Activated naive CD4-positive, alpha-beta T cell treated with Interleukin-2 at 50 U/mL for 16 hours (primary cell): ENCODE results near the gene SBF2.
"Not testable (repeated sequence)": the region's sequence is repeated elsewhere in the genome, so short reads cannot be mapped to it uniquely, and the experiment has no call there.

Source experiments
- DNase-seq: peaks from one replicate; pipeline ENCODE4 v3.0.0-alpha.2; 2020

SBF2 gene

DNA sequence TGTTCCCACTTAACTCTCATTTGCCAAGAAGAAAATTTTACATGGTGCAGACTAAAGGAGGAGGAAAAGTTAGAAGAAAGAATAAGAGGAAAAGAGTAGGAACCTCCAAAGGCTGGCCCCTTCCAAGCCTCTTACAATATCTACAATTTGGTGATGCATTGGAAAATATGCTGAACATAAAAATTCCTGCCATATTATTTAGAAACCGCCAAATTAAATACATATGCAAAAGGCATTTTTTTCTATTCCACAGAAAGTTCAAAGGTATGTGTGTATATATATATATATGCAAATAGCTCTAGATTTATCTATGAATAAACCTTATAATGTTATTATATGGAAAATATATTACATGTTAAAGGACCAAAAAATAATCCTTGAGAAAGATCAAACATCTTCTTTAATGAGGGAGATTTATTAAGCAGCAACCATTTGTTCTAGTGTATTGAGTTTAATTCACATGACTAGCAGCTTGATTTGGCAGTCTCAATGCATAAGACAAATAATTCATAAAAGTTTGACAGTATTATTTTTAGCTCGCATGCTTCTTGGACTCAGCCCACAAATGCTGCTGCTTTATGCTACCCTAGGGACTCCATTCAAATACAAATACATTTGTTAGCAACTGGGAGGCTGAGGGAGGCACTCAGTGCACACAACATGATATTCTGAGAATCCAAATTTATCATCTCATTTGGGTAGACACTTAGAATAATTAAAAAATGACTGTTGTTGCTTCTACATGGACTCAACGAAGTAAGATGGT is 184.9 kb downstream of the SBF2 start:
- DNase-seq = no peak

GRCh38 chr11:10107497-10107896 is 186.5 kb downstream of the SBF2 start:
- DNase-seq = no peak

DNA sequence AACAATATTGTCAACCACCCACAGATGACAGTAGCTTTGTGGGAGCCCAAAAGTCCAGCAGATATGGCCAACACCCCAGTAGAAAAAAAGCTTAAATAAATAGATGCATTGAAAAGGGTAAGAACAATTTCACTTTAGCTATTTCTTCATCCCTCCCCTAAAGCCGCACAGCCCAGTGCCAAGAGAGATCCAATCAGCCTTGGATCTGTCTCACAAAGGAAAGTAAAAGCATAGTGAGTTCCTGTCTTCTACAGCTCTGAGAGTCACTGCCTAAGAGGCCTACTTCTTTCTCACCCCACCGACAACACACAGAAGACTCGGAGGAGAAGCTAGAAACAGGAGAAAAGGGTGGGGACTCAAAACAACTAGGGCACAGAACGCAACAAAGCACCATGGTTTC is 196.4 kb downstream of the SBF2 start:
- no peak for DNase-seq

- DNase-seq = no peak
Measured at GRCh38 chr11:10096987-10097386, 197.0 kb downstream of the SBF2 start.

DNA sequence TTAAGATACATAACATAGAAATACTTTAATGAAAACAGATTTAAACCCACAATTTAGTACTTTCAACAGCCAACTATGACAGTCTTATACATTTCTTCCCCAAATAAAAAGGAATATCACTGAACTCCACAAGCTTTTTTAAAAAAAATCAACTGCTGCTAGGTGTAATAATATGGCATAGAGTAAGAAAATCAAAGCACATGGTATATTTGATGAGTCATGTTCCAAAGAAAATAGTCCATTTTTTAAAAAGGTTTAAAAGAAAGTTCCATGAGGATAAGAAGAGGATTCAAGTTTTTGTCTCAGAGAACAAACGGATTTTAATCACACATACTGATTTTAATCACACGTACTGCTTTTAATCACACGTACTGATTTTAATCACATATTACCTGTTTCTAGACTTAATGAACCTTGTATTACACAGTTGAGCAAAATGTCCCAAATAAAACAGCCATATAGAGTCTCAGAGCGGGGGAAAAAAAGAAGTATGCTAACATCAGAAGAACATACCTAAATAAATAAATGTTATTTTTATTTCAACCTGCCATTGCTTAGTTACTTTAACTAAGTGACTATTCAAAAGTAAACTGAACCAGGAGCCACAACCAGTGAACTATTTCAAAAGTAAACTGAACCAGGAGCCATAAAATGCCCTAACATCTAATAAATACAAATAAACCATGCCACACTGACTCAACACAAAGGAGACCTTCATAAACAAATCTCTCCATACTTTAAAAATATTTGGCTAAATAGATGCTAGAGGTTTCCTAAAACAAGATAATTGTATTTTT is 198.4 kb downstream of the SBF2 start:
- DNase-seq = no peak

DNA sequence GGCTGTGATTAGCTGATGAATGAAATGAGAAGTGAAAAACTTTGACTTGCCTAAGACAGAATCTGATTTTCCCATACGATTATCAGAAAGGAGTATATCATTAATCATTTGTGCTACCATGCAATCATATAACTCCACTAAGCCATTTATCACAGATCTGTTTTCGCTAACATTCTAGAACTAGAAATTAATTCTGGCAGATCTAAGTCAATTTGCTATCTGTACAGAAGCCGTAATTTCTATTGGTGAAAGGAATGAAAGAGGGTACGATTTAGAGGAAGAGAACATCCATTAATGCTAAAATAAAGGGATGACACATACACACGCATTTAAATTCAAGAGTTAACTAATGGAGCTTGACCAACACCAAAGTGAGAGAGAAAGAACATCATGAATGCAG is 201.6 kb downstream of the SBF2 start:
- DNase-seq = no peak

DNA sequence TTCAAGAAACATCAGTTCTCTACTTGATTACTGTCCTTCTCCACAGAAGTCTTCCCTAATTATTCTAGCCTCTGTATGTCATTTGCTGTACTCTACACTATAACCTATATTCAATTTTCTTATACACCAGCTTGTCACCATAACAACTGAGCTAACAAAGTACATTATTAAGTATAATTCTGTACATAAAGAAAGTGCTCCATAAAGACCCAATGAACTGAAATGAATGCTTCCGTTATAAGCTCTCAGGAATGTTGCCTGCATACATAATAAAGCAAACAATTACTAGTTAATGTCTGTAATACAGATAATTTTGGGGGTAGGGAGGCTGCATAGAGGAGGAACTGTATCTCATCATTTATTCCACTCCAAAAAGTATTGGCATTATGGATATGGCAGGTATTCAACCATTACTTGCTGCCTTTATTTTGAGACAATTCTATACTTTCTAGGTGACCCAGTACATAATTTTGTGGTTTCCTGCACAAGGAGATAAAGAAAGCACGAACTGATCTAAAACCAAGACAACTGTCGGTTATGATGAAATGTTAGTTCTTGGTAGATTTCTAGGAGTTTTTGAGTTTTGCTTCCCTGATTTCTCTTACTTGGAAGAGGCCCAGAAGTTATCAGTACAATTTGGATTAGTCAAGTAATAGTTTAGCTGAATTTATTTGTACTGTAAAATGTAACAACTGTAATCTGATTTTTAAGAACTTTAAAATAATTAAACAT is 202.5 kb downstream of the SBF2 start:
- DNase-seq = no peak

DNA sequence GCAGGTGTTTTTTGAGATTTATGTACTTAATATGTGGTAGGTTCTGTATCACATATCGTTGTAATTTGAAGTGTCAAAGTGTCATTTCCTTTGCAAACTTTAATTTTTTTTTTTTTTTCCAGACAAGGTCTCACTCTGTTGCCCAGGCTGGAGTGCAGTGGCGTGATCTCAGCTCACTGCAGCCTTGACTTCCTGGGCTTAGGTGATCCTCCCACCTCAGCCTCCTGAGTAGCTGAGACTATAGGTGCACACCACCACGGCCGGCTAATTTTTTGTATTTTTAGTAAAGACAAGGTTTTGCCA is 206.1 kb downstream of the SBF2 start:
- DNase-seq = not testable (repeated sequence)

DNA sequence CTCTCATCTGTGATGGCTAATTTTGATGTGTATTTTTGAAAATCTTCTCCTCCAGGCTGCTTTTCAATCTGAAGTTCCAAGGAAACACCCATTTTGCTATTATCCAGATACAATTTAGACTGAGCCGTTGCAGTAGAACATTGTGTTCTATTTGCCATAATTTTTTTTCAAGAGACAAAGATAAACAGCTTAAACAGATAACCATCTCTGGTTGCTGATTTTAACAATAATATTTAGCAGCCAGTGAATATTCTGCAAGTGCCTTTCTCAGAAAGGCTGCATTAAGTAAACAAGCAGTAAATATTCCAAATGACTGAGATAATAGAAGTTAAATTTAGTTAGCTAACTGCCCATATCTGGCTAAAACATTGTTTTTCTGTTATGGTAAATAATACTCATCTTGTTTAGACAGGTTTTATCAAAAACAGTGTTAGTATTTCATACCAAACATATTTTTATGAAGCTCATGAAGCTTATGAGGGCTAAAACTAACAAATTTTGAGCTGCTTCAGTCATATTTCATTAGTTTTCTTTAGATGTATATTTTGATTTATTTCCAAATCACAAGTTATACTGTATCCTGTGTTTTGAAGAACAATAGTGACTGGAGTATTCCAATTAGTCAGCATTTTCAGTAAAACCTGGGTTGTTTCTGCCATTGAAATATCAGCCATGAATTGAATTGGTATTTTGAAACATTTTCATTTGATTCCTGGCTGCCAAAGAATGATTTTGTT is 206.7 kb downstream of the SBF2 start:
- DNase-seq = no peak

DNA sequence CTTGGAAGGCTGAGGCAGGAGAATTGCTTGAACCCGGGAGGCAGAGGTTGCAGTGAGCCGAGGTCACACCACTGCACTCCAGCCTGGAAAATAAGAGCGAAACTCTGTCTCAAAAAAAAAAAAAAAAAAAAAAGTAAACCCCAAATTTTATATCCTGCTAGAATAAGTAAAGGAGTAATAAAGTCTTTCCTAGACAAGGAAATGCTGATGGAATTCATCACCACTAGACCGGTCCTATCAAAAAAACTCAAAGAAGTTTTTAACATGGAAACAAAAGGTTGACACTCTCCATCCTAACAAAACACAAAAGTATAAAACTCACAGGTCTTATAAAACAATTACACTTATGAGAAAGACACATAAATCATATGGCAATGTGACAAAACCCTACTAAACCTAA is 213.9 kb downstream of the SBF2 start:
- DNase-seq = no peak

GRCh38 chr11:10076458-10077141 is 217.4 kb downstream of the SBF2 start:
- peak; percentile 23 for DNase-seq

- DNase-seq = no peak
Measured at GRCh38 chr11:10075141-10075540, 218.9 kb downstream of the SBF2 start.

DNA sequence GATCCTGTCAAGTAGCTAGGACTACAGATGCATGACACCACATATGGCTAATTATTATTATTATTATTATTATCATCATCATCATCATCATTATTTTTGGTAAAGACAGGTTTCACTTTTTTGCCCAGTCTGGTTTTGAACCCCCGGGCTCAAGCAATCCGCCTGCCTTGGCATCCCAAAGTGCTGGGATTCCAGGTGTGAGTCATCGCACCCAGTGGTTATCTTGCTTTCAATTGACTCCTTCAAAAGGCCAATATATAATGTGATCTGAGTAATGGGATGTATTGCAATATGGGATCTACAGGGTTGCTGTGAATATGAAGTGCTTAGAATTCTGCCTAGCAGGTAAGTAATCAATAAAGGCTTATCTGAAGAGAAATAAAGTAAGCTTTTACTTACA is 221.2 kb downstream of the SBF2 start:
- no peak for DNase-seq

- DNase-seq = no peak
Measured at GRCh38 chr11:10072142-10072541, 221.9 kb downstream of the SBF2 start.

GRCh38 chr11:10067629-10068300 is 226.3 kb downstream of the SBF2 start:
- no peak for DNase-seq

GRCh38 chr11:10066441-10066840 is 227.6 kb downstream of the SBF2 start:
- no peak for DNase-seq

- no peak for DNase-seq
Measured at GRCh38 chr11:10064828-10065227, 229.2 kb downstream of the SBF2 start.

- DNase-seq = no peak
Measured at GRCh38 chr11:10058356-10058755, 235.7 kb downstream of the SBF2 start.

- DNase-seq = no peak
Measured at GRCh38 chr11:10051868-10052586, 242.0 kb downstream of the SBF2 start.

GRCh38 chr11:10050561-10050960 is 243.5 kb downstream of the SBF2 start:
- DNase-seq = no peak

DNA sequence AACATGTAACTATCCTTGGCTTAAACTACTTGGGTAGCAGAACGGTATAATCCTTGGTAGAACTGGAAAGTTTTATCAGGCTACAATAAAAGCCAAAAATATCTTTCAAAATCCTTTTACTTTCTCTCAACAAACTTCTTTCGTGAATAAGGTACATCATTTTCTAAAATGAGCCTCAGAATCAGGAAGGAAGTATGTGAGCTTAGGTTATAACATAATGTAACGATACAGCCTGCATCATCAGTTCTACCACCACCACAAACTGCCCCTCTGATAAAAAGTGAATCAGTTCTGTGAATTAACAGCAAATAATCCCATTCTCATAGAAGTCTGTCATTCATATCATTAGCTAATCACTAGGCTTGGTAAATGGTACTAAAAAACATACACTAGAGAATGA is 244.3 kb downstream of the SBF2 start:
- no peak for DNase-seq
